Gastrocnemius medialis (tissue), 4 donors: ENCODE data around the gene MBNL2.

Experiments used
- POLR2A ChIP-seq, 2 donors: fragments of 450-650 bp; IDR thresholded peaks; one replicate each; pipeline ENCODE4 v1.6.1; 2017; ENCODE audit warnings: antibody characterized with exemption in 2 of 2, mild to moderate bottlenecking in 2 of 2, moderate library complexity in 2 of 2
- TF ChIP-seq, protein P1 (sequence below), 5 experiments: fragments of 450-650 bp in 3 of 5; fragments of 200-600 bp in 2 of 5; sonication (generic) in 2 of 5; IDR thresholded peaks in 4 of 5; conservative IDR thresholded peaks in 1 of 5; 1 replicate in 4 of 5; 2 replicates in 1 of 5; pipeline ENCODE4 v1.5.1; 2016 to 2019; ENCODE audit warnings: antibody characterized with exemption in 5 of 5, mild to moderate bottlenecking in 3 of 5, moderate library complexity in 3 of 5

DNA sequence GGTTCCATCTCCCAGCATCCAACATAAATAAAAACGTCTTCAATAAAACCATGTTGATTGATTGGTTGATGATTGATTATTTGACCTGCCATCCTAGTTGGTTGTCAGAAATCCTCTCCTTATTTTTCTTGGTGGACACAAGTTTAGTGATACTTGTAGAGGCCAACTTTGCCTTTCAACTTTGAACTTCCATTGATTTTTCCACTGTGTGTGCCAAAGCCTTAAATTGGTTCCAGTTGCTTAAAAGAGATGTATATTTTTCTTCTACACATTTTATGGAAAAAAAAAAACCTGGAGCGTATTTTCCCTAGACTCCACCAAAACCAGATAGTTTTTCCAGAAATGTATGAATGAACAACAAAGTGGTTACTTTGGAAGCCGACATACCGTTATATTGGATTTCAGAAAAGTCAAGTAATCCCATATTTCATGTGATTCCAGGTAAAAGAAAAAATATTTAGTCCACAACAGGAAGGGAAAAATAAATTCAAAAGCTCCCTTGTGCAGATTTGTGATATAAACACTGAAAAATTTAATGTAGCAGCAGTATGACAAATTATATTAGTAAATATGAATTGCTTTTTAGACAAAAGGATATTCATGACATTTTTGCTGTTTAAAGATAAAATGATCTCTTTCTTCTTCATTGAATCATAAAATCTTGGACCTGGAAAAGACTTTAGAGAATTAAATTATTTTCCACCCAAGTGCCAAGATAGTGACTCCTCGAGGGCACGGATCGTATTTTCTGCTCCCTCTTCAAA is 85.2 kb downstream of the MBNL2 start:
- TF ChIP-seq, protein P1, sequence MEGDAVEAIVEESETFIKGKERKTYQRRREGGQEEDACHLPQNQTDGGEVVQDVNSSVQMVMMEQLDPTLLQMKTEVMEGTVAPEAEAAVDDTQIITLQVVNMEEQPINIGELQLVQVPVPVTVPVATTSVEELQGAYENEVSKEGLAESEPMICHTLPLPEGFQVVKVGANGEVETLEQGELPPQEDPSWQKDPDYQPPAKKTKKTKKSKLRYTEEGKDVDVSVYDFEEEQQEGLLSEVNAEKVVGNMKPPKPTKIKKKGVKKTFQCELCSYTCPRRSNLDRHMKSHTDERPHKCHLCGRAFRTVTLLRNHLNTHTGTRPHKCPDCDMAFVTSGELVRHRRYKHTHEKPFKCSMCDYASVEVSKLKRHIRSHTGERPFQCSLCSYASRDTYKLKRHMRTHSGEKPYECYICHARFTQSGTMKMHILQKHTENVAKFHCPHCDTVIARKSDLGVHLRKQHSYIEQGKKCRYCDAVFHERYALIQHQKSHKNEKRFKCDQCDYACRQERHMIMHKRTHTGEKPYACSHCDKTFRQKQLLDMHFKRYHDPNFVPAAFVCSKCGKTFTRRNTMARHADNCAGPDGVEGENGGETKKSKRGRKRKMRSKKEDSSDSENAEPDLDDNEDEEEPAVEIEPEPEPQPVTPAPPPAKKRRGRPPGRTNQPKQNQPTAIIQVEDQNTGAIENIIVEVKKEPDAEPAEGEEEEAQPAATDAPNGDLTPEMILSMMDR (IDR thresholded peaks at IDR 0.05 in 4 of 5, conservative IDR thresholded peaks at IDR 0.05 in 1 of 5): no peak
- no peak for TF ChIP-seq POLR2A (IDR thresholded peaks at IDR 0.05)
